CD4-positive, alpha-beta T cell treated with Interleukin-21 for 1 hour (primary cell): ENCODE data around the gene SIRPG.
"Not testable (repeated sequence)": the region's sequence is repeated elsewhere in the genome, so short reads cannot be mapped to it uniquely, and the experiment has no call there.

ENCODE experiments used
- DNase-seq: peaks from one replicate; pipeline ENCODE4 v3.0.0-alpha.2; 2020

Gene SIRPG

DNA sequence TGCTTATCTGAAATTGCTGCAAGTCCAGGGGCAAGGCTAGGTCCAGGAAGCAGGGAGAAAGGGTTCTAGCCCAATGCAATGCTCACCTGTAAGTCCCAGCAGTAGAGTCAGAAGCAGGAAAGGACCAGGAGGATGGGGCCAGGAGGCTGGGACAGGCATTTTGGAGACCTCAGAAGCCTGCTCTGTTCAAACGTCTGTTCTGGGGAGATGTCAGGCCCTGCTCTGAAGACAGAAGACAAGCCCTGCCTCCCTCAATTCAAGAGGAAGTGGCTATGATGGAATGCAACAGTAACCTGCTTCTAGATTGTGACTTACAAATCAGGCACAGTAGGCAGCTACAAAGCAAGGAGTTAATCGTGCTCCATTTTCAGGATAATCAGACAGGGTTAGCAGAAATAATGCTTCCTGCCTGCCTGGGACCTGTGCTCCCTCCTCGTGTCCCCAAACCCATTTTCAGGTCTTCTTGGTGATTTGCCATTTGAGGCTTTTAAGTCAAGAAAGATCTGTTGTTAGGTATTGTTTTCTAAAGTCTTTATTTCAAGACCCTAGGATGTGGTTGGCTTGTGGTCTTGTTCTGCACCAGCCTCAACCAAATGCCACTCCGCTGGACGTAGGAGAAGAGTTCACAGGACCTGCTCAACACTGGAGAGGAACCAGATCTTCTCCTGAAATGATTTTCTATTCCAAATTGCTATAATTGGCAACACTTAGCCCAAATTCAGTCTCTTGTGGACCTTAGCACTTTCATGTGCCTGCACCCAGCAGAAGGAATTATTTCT, at the start of gene SIRPG:
Gene SIRPG, minus strand, starts transcription at position 224 of the 779 bp plus-strand sequence. Its CDS starts 65 bp downstream, at position 159.
- peak; percentile 38 for DNase-seq

DNA sequence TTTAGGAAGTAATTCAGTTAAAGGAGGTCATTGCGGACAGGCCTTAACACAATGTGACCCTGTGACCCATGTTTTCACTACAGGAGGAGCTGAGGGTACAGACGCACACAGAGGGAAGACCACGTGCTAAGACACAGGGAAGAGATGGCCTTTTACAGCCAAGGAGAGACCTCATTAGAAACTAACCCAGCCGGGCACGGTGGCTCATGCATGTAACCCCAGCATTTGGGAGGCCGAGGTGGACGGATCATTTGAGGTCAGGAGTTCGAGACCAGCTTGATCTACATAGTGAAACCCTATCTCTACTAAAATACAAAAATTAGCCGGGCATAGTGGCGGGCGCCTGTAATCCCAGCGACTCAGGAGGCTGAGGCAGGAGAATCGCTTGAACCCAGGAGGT, 49.3 kb upstream of the SIRPG start:
- DNase-seq, result not testable (repeated sequence)

DNA sequence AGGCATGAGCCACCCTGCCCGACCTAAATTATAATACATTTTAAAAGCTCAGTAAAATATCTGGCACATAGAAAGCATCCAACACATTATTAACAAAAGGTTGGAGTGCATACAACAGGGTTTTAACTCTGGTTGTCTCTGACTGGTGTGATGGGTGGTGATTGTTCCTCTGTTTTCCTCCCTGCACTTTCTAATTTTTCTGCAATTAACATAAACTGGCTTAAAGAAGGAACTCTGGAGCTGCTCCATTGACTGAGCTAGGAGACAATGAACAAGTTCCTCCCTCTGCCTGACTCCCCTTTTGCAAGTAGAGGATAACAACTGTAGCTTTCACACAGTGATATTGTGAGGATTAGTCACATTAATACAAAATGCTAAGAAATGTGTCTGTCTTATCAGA, 48.5 kb upstream of the SIRPG start:
- DNase-seq, result no peak

DNA sequence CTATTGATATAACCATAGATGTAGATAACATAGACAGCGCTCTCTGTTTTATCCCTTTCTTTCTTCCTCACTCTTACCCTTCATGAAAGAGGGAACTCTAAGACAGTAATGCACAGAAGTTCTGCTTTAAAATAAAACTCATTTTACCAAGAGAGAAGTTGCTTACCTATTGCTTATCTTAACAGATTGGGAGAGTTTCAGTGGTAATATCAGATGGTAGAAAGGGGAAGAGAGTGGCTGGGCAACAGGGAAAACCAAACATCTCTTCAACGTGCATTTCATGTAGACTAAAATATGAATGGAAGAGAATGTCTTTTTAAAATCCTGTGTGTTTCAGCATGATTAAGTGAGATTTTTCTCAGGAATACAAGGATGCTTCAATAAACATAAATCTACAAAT, 45.3 kb upstream of the SIRPG start:
- no peak for DNase-seq

DNA sequence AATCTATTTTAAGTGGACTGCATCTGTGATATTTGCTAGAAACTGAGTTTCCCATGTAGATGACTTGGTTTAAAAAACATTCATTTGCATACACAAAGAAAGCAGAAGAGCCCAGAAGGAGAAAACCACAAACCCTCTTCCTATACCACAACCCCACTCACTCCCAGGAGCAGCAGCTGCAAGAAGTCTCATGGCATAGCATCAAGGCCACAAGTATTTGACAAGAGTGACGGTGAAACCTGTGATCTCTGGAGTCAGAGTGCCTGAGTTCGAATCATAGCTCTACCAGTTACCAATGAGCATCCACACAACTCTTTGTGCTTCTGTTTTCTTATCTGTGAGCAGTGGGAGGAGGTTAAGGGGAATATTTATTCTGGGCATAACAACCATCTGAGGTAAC, 44.7 kb upstream of the SIRPG start:
- DNase-seq, result no peak

DNA sequence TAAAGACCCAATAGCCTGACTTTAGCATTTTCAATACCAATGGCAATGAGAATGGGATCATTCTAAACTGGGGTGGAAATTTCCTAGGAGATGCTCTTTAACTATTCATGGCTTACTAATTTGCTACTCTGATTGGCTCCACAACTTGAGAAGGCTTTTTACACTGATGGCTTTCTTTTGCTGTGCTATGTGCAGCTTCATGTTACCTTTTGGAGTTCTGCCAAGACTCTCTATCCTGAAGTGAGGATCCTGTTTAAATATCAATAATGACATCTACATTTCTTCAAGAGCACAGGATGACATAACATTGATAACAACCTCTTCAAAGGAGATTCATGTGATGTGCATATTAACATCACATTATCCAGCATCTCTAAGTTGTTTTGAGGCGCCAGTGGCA, 43.4 kb upstream of the SIRPG start:
- DNase-seq, result no peak

DNA sequence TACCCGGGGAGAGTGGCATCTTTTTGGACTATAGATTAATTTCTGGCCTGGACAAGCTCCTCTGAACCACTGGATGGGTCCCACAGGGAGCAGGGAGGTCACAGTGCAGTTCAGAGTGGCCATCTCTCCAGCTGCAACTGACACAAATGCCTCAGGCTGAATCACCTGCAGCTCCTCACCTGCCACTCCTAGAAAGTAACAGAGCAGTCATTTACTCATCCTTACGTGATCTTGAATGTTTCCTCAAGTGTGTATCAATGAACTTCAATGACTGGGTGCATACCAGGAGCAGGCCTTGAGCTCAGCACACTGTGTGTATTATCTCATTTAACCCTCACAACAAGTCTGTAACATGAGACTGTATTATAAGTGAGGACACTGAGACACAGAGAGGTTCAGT, 40.0 kb upstream of the SIRPG start:
- DNase-seq, result no peak

DNA sequence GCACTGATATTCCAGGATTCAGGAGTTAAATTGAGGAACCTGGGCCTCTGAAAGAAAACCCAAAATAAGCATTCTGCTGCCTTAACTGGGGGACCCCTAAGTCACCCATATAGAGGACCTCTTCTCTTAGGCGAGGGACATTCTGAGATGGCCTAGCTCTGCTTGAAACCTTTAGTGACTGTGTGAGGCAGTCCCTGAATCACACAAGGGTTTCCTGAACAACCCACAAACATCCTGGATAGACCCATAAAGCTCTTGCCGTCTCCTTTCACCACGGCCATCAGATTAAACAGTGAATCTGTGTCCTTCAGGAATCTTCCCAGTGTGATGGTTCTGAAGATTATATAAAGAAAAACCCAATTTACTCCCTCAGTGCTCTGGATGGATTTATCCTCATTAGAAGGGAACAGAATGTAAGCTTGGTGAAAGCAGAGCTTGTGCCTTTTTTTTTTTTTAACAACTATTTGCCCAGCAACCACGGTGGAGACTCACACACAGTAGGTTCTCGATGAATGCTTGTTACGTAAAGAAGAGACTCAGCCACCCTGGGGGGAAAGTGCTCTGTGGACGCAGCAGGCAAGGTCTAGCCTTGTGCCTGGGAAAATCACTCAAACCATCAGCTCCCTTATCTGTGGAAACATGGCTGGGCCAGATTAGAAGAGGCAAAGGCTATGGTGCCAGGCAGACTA, 39.1 kb upstream of the SIRPG start:
- peak; percentile 30 for DNase-seq

DNA sequence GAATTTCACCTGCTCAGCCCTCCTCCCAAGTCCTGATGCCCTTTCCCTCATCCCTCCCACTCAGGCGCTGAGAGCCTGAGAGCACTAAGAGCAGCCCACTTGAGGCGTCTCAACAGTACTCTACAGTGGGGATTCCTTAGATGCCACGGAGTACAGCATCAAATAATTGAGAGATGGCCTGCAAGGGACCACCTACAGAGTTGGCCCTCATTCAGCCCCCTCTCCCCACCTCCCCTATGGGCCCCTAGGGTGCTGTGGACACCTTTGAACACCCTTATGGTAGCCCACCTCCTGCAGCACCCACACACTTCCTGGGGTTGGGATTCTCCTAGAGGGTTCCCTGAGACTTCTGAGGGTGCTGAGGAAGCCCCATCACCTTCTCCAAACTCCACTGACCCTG, 37.1 kb upstream of the SIRPG start:
- no peak for DNase-seq

DNA sequence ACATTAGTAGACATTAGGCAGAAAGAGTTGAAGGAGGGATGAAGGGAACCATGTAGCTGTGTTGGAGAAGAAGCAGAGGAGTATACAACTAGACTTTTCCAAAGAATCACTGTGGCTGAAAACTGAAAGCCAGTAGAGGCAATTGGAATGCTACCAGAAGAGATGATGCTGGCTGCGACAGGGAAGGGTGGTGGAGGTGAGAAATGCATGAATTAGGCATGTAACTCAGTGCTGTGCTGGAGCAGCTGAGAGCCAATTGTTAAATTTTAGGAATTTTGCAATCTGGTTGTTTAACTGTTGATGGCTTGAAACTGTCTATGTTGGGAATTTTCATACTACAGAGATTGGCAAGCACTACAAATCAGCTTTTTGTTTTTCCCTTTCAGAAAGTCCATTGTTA, 35.8 kb upstream of the SIRPG start:
- DNase-seq, result no peak

DNA sequence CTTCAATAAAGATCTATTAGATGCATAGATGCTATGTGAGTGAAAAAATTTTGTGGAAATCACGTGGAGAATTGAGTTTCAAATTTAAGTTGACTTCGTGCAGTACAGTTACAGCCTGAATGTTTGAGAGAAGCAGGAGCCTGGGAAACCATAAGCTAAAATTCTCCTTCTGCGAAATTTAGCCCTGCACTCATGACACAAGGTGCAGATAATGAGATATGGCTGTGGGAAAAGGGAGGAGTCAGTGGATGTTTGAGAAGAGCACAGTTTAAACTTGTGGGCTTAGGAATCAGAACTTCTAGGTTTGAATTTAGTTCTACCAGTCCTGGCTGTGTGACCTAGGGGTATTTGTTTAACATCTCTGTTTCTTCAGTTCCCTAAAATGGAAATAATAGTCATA, 32.1 kb upstream of the SIRPG start:
- no peak for DNase-seq

DNA sequence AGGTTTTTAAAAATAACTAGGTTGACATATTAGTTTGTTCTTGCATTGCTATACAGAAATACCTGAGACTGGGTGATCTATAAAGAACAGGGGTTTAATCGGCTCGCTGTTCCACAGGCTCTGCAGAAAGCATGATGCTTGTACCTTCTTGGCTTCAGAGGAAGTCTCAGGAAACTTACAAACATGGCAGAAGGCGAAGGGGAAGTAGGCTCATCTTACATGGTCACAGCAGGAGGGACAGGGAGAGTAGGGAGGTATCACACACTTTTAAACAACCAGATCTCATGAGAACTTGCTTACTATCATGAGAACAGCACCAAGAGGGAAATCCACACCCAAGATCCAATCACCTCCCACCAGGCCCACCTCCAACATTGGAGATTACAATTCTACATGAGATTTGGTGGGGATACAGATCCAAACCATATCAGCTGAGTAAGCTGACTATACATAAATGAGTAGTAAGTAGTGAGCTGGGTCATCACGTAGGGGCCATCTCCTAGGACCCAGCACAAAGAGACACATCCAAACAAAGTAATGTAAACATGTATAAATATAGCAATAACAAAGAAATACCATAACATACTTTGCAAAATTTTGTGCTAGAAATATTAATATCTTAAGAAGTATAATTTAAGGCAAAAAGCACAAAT, 31.4 kb upstream of the SIRPG start:
- DNase-seq, result no peak

DNA sequence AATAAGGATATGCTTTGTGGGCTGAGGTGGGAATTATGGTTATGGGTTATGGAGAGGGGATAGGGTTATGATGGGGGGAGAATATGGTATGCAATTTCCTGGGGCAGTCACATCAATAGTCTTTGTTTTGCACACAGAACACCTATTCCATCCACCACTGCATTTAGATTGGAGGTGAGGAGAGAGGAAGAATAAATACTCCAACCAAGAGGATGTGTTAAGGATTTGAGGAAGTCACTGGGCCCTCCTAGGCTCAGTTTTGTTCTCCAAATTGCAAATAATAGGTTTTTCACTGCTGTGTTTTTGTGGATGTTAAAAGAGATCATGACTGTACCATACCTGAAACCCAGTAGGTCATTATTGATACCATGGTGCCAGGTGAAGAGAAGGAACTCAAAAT, 29.5 kb upstream of the SIRPG start:
- no peak for DNase-seq

DNA sequence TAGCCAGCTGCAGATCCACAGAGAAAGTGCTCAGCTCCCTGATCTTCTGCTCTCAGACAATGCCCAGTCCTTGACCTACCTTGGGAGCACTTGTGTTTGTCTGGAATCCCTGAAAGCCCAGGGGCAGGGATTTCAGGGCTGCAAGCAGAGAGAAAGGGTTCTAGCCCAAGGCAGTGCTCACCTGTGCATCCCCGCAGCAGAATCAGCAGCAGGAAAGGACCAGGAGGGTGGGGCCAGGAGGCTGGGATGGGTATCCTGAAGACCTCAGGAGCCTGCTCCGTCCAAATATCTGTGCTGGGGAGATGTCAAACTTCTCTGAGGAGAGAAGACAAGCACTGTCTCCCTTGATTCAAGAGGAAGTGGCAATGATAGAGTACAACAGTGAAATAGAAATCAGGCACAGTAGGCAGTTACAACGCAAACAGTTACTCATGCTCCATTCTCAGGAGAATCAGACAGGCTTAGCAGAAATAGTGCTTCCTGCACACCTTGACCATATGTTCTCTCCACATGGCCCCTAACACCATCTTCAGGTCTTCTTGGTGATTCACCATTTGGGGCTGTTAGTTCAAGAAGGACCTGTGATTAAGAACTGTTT, 28.7 kb upstream of the SIRPG start:
- no peak for DNase-seq

DNA sequence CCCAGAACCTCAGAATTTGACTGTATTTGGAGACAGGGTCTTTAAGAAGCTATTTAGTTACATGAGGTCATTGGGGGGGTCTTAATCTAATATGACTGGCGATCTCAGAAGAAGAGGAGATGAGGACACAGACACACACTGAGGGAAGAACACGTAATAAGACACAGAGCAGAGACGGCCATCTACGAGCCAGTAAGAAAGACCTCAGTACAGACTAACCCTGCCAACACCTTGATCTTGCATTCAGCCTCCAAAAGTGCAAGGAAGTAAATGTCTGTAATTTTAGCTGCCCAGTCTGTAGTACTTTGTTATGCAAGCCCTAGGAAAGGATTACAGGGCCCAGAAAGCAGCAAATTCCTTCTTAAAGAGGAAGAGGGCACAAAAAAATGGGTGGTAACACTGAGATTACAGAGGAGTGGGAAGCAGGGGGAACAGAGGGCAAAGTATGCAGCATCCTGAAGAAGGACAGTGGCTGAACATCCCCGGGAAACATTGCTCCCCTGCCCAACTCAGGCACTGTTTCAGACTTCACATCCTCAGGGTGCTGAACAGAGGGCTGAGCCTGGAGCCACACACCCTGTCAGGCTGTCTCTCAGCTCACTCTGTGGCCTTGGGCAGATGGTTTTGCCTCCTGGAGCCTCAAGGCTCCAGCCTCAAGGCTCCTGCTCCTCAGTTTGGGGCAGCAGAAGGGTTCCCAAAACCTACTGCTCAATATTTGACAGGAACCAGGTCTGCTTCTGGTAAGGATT, 27.9 kb upstream of the SIRPG start:
- no peak for DNase-seq

DNA sequence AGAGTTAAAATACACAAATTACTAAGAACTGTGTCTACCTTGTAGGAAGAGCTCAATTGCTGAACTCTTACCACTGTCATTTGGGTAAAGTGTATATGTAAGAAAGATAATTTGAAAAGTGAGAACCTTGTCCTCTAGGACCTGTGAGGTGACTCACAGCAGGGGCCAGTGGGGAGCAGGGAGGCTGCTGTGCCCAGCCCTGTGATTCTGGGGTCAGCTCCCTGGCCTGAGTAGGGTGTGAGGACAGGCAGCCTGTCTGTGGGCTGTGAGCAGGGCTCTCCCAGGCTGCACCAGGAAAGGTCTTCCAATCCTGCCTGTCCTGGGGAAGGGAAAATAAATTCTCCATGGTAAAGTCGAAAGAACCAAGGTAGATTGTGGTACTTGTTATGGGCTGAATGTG, 27.3 kb upstream of the SIRPG start:
- no peak for DNase-seq

DNA sequence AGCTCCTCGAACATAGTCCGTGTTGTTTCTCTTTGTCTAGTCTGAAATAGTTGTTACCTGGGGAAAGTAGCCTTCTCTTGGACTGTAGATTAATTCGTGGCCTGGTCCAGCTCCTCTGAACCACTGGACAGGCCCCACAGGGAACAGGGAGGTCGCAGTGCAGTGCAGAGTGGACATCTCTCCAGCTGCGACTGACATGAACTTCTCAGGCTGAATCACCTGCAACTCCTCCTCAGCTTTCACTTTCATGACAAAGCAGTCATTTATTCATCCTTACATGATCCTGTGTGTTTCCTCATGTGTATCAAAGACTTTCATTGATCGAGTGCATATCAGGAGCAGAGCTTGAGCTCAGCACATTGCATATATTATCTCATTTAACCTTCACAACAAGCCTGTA, 19.1 kb upstream of the SIRPG start:
- DNase-seq, result no peak

DNA sequence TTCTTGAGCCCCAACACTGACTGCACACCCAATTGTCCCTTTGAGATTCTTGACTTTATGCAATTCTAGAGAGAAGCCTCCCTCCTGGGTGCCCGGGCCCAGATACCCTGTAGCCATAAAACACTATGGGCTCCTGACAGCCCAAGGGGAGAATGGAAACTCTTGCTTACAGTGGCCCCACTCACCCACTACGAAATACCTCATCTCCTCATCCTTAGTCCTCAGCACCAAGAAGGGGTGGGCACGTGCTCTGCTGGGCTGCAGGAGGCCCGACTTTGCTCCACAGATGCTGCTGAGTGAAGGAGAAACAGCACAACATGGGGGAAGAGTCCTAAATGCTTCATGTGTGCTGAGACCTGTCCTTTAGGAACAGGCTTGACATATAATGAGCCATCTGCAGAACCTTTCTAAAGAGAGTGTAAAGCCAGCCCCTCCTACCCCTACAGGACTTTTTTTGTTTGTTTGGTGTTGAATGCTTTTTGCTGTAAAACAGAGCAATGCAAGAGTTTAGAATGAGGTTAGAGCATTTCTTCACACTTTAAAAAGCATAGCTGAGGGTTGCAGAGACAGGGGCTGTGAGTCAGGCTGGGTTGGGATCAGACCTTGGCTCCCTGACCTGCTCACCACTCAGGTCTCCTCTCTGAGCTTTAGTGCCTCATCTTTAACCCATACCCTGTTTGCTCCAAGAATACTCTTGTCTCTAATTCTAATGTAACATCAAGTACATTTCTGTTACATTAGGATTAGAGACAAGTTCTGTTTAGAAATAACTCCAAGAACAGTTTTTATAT, 17.6 kb upstream of the SIRPG start:
- no peak for DNase-seq

DNA sequence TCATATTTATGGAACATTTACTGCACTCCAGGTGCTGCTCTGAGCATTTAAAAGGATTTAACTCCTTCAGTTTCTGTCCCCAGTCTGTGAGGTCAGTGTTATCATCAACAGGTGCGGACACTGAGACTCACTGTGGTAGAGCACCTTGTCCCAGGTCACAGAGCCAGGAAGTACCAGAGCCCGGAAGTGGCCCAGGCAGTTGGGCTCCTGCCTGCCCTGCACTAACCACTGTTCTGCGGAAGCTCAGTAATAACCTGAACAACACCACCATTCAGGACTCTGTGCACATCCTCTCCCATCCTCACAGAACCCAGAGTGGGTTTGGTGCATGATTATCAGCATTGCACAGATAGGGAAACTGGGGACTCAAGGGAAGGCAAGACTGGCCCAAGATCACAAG, 16.8 kb upstream of the SIRPG start:
- DNase-seq, result peak; percentile 65

DNA sequence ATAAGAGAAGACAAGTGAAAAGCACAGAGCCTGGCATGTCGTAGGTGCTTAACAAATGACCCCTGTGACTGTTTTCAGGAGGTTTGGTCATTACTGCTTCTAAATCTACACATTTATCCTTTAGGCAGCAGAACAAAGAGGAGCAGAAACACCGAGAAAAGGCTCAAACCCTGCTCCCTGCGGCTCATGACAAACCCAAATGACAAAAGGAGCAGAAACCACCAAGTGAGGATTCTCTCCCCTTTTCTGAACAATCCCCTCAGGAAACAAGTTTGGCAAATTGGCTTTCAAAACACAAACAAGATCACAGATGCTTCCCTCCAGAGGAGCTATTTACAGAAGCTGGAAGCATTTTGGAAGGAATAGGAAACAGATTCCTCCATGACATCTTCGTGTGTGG, 15.8 kb upstream of the SIRPG start:
- DNase-seq, result no peak

DNA sequence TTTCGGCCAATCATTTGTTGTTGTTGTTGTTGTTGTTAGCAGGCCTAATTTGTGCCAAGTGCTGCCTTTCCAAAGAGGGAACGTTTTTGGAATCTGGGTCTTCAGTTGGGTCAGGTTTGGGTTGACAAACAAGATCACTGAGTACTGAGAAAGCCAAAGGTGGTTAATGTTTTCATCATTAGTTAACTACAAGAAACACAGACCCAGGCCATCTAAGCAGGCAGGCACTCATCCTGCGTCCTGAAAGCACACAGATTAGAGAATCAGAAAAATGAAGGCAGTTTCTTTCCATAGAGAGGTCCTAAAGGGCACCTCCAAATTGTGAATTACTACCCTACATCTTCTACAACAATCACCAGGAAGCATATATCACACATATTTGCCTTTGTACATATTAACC, 15.1 kb upstream of the SIRPG start:
- no peak for DNase-seq
